Stimulated activated effector memory CD8-positive, alpha-beta T cell treated with anti-CD3 and anti-CD28 coated beads, Interleukin-12 subunit alpha, Interleukin-12 subunit beta, amount 100 ng/mL, for 72 hours (primary cell): Measurements from ENCODE around the gene PPP2R2C.

ENCODE experiments used
- ATAC-seq: fragments of 150-1000 bp; cut with Tn5 transposase; 2 replicates; pipeline ENCODE4 v1.10.0; 2021
- DNase-seq, 2 donors: peaks; one replicate each; pipeline ENCODE4 v3.0.0; 2021 to 2022; ENCODE audit warnings: low spot score in 2 of 2
- H3K27ac Mint-ChIP-seq: one replicate; pipeline ENCODE4 v1.8.0; 2022; ENCODE audit warnings: mild to moderate bottlenecking, mixed read lengths
- H3K36me3 Mint-ChIP-seq: one replicate; pipeline ENCODE4 v1.8.0; 2022; ENCODE audit warnings: mild to moderate bottlenecking, mixed read lengths
- H3K4me1 Mint-ChIP-seq: one replicate; pipeline ENCODE4 v1.8.0; 2022; ENCODE audit warnings: mixed read lengths
- H3K4me3 Mint-ChIP-seq: one replicate; pipeline ENCODE4 v1.8.0; 2022; ENCODE audit warnings: mild to moderate bottlenecking, mixed read lengths
- H3K9me3 Mint-ChIP-seq: one replicate; pipeline ENCODE4 v1.8.0; 2022; ENCODE audit warnings: mixed read lengths

The PPP2R2C gene

DNA sequence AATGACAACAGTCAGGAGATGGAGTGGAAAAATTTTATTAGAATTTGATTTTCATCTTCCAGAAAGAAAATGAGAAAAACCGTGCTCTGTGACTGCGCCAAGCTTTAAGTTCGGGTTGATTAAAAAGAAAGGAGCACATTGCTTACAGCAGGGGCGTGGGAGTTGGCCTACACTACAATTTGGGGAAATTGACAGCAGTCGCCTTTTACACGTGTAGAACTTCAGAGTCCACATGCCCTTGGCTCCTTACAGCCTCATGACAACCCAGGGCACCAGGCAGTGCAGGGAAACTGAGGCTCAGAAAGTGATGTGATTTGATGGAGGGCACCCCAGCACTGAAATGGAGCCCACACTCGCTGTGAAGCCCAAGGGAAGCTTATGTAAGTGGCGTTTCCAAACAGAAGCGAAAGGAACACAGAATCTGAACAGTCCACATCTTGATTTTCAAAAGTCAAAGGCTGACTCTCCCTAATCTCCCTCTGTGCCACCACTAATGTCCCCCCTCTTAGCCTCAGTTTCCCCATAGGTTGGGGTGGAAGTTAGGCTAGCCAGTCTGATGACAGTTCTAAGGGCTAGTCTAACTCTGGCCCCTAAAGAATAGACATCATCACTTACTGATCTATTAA is 5.5 kb downstream of the PPP2R2C start:
- DNase-seq (no peak), ATAC-seq (no peak)
- Mint-ChIP-seq H3K36me3 (no peaks in the 10 kb centered on the region), H3K4me1 (no peaks in the 10 kb centered on the region), H3K4me3 (no peak overlapping the region), H3K9me3 (no peaks in the 10 kb centered on the region), H3K27ac (no peak overlapping the region)

DNA sequence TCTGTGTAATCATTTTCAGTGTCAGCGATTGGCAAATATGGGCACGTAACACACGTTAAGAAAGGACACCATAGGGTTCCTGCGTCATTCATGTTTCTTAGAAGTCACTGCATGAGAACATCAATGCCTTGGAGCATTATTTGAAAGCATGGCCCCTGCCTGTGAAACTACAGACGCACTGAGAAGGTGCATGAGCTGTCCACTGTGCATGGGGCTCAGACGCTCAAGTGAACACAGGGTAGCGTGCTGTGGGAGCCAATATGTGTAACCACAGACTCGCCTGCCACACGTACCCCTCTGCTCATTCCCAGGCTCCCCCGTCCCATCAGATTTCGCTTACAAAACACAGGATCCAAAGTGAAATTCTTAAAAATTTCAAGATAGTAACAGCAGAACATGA is 6.5 kb downstream of the PPP2R2C start:
- ATAC-seq (no peak), DNase-seq (no peak)
- Mint-ChIP-seq H3K27ac (no peak overlapping the region), H3K9me3 (no peaks in the 10 kb centered on the region), H3K36me3 (no peaks in the 10 kb centered on the region), H3K4me1 (no peaks in the 10 kb centered on the region), H3K4me3 (no peak overlapping the region)

DNA sequence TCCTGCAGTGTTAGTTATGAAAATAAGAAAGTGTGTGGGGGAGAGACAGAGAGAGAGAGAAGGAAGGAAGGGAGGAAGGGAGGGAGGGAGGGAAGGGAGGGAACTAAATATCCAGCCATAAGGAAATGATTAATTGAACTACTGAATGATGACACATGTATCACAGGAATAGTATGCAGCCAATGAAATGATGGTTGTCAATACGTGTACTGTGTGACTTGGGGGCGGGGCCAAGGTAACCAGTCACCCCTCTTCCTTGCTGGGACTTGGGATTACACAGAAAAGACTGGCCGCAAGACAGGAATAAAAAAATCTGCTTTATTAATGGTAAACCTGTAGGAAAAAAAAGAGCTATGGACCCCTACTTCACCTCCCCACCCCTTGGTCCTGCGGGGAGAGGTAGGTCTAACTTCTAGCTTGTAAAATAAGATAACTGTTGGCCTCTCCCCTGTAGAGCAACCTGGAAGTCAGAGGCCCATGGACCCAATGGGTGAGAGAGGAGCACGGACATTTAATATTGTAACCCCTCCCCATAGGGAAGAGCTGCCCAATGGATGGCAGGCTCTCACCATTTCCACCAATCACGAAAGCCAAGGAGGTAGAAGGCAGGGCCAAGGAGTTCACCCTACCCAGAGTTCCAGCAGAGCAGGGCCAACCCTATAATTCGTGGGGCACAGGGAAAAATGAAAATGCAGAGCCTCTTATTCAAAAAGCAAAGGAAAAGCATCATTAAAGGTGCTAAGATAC is 7.4 kb downstream of the PPP2R2C start:
- no peaks in the 10 kb centered on the region for H3K9me3 Mint-ChIP-seq
- ATAC-seq (no peak), DNase-seq (no peak)
- H3K27ac Mint-ChIP-seq: no peak overlapping the region
- H3K4me3 Mint-ChIP-seq: no peak overlapping the region
- H3K4me1 Mint-ChIP-seq: no peaks in the 10 kb centered on the region
- H3K36me3 Mint-ChIP-seq: no peaks in the 10 kb centered on the region

DNA sequence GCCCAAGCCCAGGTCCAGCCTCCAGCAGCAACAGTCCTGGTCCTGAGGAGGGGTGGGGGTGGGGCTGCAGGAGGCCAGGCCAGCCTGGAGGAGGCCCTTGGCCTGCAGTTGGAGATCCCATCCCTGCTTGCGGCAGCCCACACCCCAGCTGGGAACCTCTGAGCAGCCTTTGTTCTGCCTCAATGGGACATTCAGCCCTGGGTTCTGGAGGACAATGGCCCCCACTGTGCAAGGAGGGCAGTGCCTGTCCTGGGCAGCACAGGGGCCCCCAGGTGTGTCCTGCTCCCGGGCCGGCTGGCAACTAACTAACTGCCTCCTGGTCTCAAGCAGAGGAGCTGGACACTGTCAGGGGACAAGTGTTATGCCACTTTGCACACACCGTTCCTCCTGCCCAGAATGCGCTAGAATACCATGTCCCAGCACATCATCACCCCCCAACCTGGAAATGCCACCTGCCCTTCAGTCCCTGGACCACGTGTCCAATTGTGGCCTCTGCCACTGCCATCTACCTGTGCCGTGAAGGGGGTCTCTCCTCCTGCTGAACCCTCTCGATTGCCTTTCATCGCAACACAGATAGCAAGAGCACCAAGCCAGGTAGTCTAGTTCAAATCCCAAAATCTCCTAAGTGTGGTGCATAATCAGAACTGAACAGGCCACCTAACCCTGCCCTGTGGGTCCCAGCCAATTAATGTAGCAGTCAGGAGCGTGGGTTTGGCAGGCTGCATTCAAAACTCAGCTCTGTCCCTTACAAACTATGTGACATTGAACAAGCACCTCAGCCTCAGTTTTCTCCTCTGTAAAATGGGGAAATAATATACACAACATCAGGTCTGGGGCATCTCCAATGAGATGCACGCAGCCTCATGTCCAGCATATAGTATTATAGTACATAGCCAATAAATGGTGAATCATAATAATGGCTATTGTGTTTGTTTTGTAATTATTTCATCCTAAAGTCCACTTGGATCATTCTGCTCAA is 8.8 kb downstream of the PPP2R2C start:
- H3K27ac Mint-ChIP-seq: no peak overlapping the region
- no peaks in the 10 kb centered on the region for H3K4me1 Mint-ChIP-seq
- no peaks in the 10 kb centered on the region for H3K36me3 Mint-ChIP-seq
- H3K4me3 Mint-ChIP-seq: no peak overlapping the region
- DNase-seq: no peak
- H3K9me3 Mint-ChIP-seq: no peaks in the 10 kb centered on the region
- ATAC-seq: no peak

DNA sequence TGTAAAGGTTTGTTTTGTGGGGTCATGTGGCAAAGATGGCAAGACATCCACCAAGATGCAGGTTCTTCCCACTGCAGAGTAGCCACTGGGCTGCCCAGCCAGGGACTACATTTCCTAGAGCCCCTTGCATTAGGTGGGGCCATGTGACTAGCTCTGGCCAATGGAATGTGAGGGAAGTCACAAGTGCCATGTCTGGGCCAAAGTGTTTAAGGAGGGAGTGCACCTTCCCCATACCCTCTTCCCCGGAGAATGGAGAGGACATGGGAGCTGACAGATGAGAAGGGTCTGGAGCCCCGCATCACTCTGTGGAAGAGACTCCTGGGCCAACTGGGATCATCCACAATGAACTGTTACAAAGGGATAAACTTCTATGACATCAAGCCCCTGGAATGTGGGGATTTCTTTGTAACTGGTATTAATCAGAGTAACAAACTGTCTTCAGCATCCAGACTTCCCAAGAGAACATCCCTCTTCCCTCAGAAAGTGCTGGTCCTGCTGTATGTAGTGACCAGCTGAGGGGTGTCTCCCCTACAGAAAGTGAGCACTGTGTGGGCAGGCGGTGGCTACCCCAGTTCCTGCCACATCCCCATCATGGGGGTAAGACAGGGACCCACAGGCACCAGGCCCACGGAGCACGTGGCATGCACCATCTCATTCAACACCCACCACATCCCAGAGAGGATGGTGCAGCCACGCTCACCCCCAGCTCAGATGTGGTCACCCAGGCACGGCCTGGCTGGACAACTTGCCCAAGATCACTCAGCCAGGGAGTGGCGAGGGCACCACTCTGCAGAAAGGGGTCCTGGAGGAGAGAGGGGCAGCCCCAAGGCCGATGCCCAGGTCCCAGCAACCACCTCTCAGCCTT is 10.9 kb downstream of the PPP2R2C start:
- Mint-ChIP-seq H3K27ac (no peak overlapping the region), H3K9me3 (no peaks in the 10 kb centered on the region), H3K36me3 (no peaks in the 10 kb centered on the region), H3K4me3 (no peak overlapping the region), H3K4me1 (no peaks in the 10 kb centered on the region)
- ATAC-seq: no peak
- DNase-seq: no peak

DNA sequence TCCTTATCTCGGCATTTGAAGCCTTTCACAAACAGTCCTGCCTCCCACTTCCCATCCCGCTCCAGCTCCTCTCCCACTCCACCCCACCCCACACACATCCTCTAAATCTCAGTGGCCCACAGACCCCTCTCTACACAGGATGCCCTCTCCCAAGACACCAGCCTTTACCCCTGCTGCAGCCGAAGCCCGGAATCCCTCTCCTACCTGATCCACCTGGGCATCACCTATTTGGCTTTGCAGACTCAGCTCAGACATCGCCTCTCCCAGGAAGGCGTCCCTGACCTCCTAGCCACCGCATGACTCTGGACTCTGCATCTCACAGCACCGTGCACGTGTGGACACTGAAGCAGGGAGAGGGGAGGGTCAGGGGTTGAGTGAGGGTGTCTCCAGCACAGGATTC is 11.5 kb downstream of the PPP2R2C start:
- Mint-ChIP-seq H3K36me3 (no peaks in the 10 kb centered on the region), H3K27ac (no peak overlapping the region), H3K4me3 (no peak overlapping the region), H3K9me3 (no peaks in the 10 kb centered on the region), H3K4me1 (no peaks in the 10 kb centered on the region)
- ATAC-seq: no peak
- no peak for DNase-seq

DNA sequence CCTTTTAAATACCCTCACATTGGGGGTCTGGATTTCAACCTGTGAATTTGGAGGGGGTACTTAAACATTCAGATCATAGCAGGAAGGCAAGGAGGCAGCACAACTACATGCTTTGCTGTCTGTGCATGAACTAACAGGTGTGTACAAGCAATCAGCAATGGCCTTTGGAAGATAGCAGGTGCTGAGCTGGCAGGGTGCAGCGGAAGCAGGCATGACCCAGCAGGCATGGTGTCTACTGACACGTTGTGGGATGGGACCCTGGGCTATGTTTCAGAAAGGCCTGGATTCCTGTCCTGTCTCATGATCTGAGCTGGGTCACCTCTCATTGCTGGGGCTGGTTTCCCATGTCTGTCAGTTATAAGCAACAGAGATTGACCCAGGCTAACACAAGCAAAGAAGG is 13.9 kb downstream of the PPP2R2C start:
- no peak overlapping the region for H3K4me3 Mint-ChIP-seq
- ATAC-seq (no peak), DNase-seq (no peak)

DNA sequence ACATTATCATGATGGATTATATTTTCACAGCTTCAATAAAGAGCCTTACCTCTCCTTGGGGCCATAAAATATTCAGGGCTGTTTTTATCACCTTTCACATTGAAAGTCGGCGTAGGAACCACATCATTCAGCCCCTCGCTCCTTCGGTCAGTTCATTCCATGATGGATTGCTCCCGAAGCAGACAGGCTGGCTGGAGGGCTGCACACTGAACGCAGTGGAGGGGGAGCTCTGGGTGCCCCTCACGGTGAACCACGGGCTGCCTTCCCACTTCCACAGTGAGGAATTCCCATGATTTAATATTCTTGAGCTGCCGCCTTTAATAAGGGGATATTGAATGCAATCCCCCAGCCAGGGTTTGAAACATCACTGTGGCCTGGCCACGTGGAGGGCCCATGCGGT is 16.0 kb downstream of the PPP2R2C start:
- ATAC-seq: no peak
- H3K36me3 Mint-ChIP-seq: no peaks in the 10 kb centered on the region

More for the DNA sequence above, 13.9 kb downstream of the PPP2R2C start:
- Mint-ChIP-seq H3K4me1 (no peaks in the 10 kb centered on the region), H3K27ac (no peak overlapping the region), H3K36me3 (no peaks in the 10 kb centered on the region), H3K9me3 (no peaks in the 10 kb centered on the region)

DNA sequence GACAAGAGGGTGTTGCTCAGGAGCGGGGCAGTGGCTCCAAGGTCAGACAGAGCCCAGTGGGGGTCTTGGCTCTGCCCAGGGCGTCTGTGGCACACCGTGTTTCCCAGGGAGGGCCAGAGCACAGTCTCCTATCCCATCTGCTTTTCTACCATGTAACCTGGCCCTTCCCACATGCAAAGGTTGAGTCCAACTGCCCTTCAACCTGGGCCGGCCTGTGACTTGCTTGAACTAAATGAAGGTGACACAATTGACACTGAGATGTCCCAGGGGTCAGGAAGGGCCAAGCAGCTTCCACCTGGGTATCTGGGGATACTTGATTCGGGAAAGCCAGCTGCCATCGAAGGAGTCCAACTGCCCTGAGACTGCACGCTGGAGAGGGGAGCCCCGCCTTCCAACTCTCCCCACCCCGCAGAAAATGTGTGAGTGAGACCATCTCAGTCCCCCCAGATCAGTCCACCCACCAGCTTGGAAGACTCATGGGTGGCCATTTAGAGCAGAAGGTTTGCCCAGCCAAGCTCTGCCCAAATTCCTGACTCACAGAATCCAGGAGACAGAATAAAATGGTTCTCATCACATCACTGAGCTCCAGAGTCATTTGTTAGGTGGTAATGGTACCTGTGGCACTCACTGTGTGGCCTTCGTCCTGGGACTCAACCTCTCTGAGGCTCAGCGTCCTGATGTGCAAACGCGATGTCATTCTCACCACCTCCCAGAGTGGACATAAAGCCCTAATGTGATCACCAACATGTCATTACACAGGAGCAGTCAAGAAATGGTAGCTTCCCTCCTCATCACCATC is 18.1 kb downstream of the PPP2R2C start:
- no peaks in the 10 kb centered on the region for H3K4me1 Mint-ChIP-seq
- H3K4me3 Mint-ChIP-seq: no peak overlapping the region
- ATAC-seq (no peak), DNase-seq (no peak)
- no peaks in the 10 kb centered on the region for H3K36me3 Mint-ChIP-seq
- H3K27ac Mint-ChIP-seq: no peak overlapping the region
- H3K9me3 Mint-ChIP-seq: no peaks in the 10 kb centered on the region

More for the DNA sequence above, 16.0 kb downstream of the PPP2R2C start:
- no peak for DNase-seq
- H3K27ac Mint-ChIP-seq: no peak overlapping the region
- H3K9me3 Mint-ChIP-seq: no peaks in the 10 kb centered on the region
- H3K4me3 Mint-ChIP-seq: no peak overlapping the region
- no peaks in the 10 kb centered on the region for H3K4me1 Mint-ChIP-seq

DNA sequence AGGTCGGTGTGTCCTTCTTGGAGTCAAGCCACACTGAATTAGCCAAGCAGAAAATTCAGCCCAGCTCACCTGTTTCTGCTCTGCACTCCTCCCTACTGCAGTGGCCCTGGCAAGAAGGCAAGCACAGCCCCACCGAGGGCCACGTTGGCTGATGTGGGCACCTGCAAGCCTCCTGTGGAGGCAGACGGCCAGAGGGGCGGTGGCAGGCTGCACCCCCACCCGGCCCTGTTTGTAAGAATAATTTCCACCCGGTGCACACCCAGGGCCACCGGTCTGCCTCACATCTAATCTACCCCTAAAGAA is 18.8 kb downstream of the PPP2R2C start:
- H3K4me3 Mint-ChIP-seq: no peak overlapping the region
- H3K4me1 Mint-ChIP-seq: no peaks in the 10 kb centered on the region
- H3K36me3 Mint-ChIP-seq: no peaks in the 10 kb centered on the region
- no peak for DNase-seq
- ATAC-seq: no peak
- no peak overlapping the region for H3K27ac Mint-ChIP-seq
- no peaks in the 10 kb centered on the region for H3K9me3 Mint-ChIP-seq

DNA sequence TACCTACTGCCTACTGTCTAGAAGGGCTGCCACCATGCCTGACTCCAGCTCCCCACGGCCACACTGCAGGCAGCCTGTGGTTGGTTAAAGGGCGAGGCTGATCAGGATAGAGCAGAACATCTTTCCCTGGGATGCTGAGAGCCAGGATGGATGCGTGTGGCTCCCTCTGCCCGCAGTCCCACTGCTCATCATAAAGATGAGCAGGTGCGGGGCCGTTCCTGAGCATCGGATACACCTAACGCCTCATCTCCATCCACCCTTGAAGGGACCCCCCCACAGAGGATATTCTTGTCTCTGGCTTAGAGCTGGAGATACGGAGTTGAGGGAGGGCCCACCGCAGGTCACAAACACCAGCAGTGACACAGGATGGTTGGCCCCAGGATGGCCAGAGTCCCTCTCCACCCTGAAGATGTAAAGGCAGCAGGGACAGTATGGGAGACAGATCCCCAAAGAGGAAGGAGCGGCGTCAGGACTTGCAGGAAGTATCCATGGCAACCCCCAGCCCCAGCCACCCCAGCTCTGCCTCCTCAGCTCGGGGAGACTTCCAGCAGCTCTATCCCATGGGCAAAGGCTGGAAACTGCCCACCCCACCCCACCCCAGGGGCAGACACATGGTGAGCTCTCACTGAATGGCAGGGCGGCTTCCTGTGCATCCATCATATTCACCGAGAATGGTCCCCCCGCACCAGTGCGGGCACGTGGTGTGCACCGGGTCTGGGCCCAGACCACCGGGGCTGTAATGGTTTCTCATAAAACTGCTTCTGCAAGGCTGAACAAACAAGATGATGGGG is 19.3 kb downstream of the PPP2R2C start:
- Mint-ChIP-seq H3K4me3 (no peak overlapping the region), H3K27ac (no peak overlapping the region), H3K36me3 (no peaks in the 10 kb centered on the region), H3K4me1 (no peaks in the 10 kb centered on the region), H3K9me3 (no peaks in the 10 kb centered on the region)
- DNase-seq: no peak
- no peak for ATAC-seq

DNA sequence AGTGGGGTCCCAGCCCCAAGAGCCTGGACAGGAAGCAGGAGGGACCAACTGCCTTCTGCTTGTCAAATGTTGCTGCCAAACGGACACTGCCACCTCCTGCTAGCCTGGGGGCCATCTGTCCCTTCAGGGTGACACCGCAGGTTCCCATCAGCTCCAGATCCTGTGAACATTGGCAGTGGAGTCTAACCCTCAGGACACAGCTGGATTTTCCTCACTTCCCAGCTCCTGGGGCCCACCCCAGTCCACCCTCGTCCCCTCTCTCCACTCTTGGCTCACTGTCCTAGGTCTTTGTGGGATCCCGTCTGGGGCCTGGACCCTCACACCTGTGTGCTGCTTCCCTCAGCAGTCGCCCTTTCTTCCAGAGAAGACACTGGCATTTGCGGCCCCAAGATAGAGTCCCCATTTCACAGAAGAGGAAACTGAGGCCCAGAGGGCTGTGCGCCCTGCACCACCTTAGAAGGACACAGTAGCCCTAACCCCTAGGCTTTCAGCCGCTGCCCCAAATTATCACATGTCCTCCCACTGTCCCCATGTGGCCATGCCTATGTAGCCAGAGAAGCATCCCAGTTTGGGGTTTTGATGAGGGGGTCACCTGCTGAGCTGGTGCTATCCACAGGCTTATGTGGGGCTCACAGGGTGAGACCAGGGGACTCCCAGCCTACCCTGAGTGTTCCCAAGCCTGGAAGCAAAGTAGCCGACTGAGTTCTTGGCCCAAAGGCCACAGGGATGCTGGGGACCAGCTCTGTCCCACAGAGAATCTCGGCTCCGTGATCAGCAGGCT is 20.1 kb downstream of the PPP2R2C start:
- no peaks in the 10 kb centered on the region for H3K36me3 Mint-ChIP-seq
- ATAC-seq (no peak), DNase-seq (no peak)
- H3K4me3 Mint-ChIP-seq: no peak overlapping the region
- H3K27ac Mint-ChIP-seq: no peak overlapping the region
- no peaks in the 10 kb centered on the region for H3K4me1 Mint-ChIP-seq
- no peaks in the 10 kb centered on the region for H3K9me3 Mint-ChIP-seq

DNA sequence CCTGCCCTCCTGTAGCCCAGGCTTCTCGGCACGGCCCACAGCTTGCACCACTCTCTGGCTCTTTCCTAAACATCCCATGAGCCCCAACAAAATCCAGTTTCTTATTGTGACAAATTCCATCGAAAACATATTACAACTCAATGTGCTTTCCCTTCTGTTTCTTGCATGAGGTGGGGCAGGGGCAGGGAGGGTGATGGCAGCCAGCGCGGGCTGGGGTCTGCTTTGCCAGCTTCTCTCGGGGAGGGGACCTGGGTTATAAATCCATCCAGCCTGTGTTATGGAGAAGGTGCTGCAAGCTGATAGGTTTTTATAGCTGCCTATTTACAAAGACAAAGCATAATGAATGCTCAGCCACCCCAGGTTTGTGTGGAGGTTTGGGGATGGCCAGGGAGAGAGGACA is 21.1 kb downstream of the PPP2R2C start:
- Mint-ChIP-seq H3K36me3 (no peaks in the 10 kb centered on the region), H3K9me3 (no peaks in the 10 kb centered on the region), H3K4me1 (no peaks in the 10 kb centered on the region), H3K4me3 (no peak overlapping the region), H3K27ac (no peak overlapping the region)
- DNase-seq (no peak), ATAC-seq (no peak)
